B cell (primary cell): Measurements from ENCODE around the gene JARID2. TPM values are rescaled to one million over a fixed set of nuclear protein-coding genes. Genes with fewer than 3 reads are reported as not detected.

Experiments used
- ATAC-seq: fragments of 200-7000 bp; cut with Tn5 transposase; one replicate; pipeline ENCODE4 v1.10.0; 2021; ENCODE audit warnings: low read depth, mild to moderate bottlenecking, moderate number of reproducible peaks, moderate library complexity
- CTCF ChIA-PET: fragments of 350-600 bp; sonication (Branson Sonifier 250); formaldehyde crosslinking; loops from one replicate; lab custom pipeline; 2021; ENCODE audit warnings: antibody characterized with exemption, inconsistent platforms; lab: Charles Lee
- POLR2A ChIA-PET: fragments of 350-600 bp; sonication (Branson Sonifier 250); formaldehyde crosslinking; loops from one replicate; lab custom pipeline; 2021; ENCODE audit warnings: antibody characterized with exemption; lab: Charles Lee
- DNase-seq: peaks from one replicate; pipeline ENCODE4 v3.0.0; 2013
- H2AFZ ChIP-seq: 2 replicates; pipeline ENCODE4 v1.6.1; 2012; ENCODE audit warnings: mild to moderate bottlenecking, low read depth, low read length; ENCODE audit not compliant: insufficient read depth, poor library complexity, severe bottlenecking
- H3K27ac ChIP-seq, 2 donors: 1 replicate in 1 of 2; 2 replicates in 1 of 2; pipeline ENCODE4 v1.5.1; 2012 to 2013; ENCODE audit warnings: low read length in 2 of 2, mild to moderate bottlenecking in 2 of 2, moderate library complexity in 1 of 2
- H3K27me3 ChIP-seq, 4 experiments: fragments of 200-600 bp in 1 of 4; sonication (generic) in 1 of 4; replicated peaks in 1 of 4; 1 replicate in 2 of 4; 2 replicates in 2 of 4; pipeline versions ENCODE4 v1.6.1 to v1.7.0; 2013 to 2016; ENCODE audit warnings: low read length in 3 of 4, mild to moderate bottlenecking in 2 of 4, mixed read lengths in 1 of 4, moderate library complexity in 1 of 4; ENCODE audit not compliant: insufficient read depth in 4 of 4, control insufficient read depth in 3 of 4; ENCODE audit errors: control extremely low read depth in 1 of 4
- H3K36me3 ChIP-seq, 2 experiments: replicated peaks in 1 of 2; 1 replicate in 1 of 2; 2 replicates in 1 of 2; pipeline versions ENCODE4 v1.6.1 to v1.7.1; 2013; ENCODE audit warnings: low read length in 1 of 2; ENCODE audit not compliant: insufficient read depth in 2 of 2, control insufficient read depth in 1 of 2; ENCODE audit errors: control extremely low read depth in 1 of 2, extremely low read depth in 1 of 2
- H3K4me1 ChIP-seq, 2 donors: fragments of 200-600 bp in 1 of 2; sonication (generic) in 1 of 2; 1 replicate in 1 of 2; 2 replicates in 1 of 2; pipeline versions ENCODE4 v1.5.1 to v1.6.1; 2013 to 2017; ENCODE audit warnings: low read length in 2 of 2; ENCODE audit not compliant: control insufficient read depth in 2 of 2, insufficient read depth in 2 of 2
- H3K4me2 ChIP-seq: replicated peaks from 2 replicates; pipeline ENCODE3; 2012; ENCODE audit warnings: mild to moderate bottlenecking, low read depth, low read length; ENCODE audit not compliant: poor library complexity, severe bottlenecking
- H3K4me3 ChIP-seq, 5 experiments: fragments of 200-600 bp in 1 of 5; sonication (generic) in 1 of 5; 1 replicate in 3 of 5; 2 replicates in 2 of 5; pipeline versions ENCODE4 v1.5.1 to v1.7.0; 2011 to 2016; ENCODE audit warnings: low read length in 4 of 5, mild to moderate bottlenecking in 4 of 5, low read depth in 2 of 5, control low read depth in 1 of 5, moderate library complexity in 1 of 5; ENCODE audit not compliant: insufficient read depth in 1 of 5; ENCODE audit errors: control extremely low read depth in 1 of 5, extremely low read depth in 1 of 5
- H3K79me2 ChIP-seq: fragments of 200-600 bp; sonication (generic); one replicate; pipeline ENCODE4 v1.6.0; 2016; ENCODE audit warnings: low read length; ENCODE audit not compliant: control insufficient read depth, insufficient read depth
- H3K9ac ChIP-seq: fragments of 200-600 bp; sonication (generic); 2 replicates; pipeline ENCODE4 v1.6.1; 2017; ENCODE audit warnings: mild to moderate bottlenecking, low read length, moderate library complexity
- H3K9me3 ChIP-seq, 3 donors: one replicate each; pipeline versions ENCODE4 v1.6.1 to v1.7.1; 2013; ENCODE audit warnings: low read length in 2 of 3; ENCODE audit not compliant: control insufficient read depth in 2 of 3, insufficient read depth in 1 of 3; ENCODE audit errors: control extremely low read depth in 1 of 3
- H4K20me1 ChIP-seq: 2 replicates; pipeline ENCODE4 v1.6.0; 2012; ENCODE audit warnings: mild to moderate bottlenecking, low read length; ENCODE audit not compliant: insufficient read depth, control insufficient read depth, poor library complexity, severe bottlenecking
- H3K27ac Mint-ChIP-seq: one replicate; pipeline ENCODE4 v1.8.0; 2021; ENCODE audit warnings: mixed read lengths
- H3K27me3 Mint-ChIP-seq: one replicate; pipeline ENCODE4 v1.8.0; 2021; ENCODE audit warnings: mixed read lengths
- H3K4me1 Mint-ChIP-seq: one replicate; pipeline ENCODE4 v1.8.0; 2021; ENCODE audit warnings: mixed read lengths
- H3K4me3 Mint-ChIP-seq: one replicate; pipeline ENCODE4 v1.8.0; 2021; ENCODE audit warnings: mixed read lengths
- H3K9me3 Mint-ChIP-seq: one replicate; pipeline ENCODE4 v1.8.0; 2022; ENCODE audit warnings: mixed read lengths; ENCODE audit not compliant: insufficient read depth
- CTCF ChIP-seq: fragments of 200-600 bp; IDR thresholded peaks from one replicate; pipeline ENCODE4 v1.8.0; 2022; ENCODE audit warnings: antibody characterized with exemption, mild to moderate bottlenecking
- EZH2 ChIP-seq: IDR thresholded peaks from 2 replicates; pipeline ENCODE4 v1.6.1; 2012; ENCODE audit warnings: borderline replicate concordance, low read depth, mild to moderate bottlenecking, moderate library complexity, low read length; ENCODE audit not compliant: insufficient read depth, poor library complexity, severe bottlenecking
- WGBS: methylation state at CpG from one replicate; pipeline ENCODE4 v1.1.5; 2013; ENCODE audit warnings: missing lambda C conversion rate; ENCODE audit not compliant: insufficient coverage; 5-methylcytosine and 5-hydroxymethylcytosine counted together
- intact Hi-C: fragments of 100-400 bp; cut with micrococcal nuclease; formaldehyde crosslinking; loops from one replicate; pipeline ENCODE4 v1.10.0; 2022
- polyA plus RNA-seq: library from polyadenylated mRNA; depleted of rRNA; stranded (reverse); fragments of >200 nt; gene quantifications from 2 replicates; pipeline ENCODE4 v1.2.3, GENCODE V29; 2012
- total RNA-seq, 2 donors: library from RNA; stranded (reverse); fragments of 120-200 nt in 1 of 2; gene quantifications; 1 replicate in 1 of 2; 2 replicates in 1 of 2; pipeline versions ENCODE4 v1.2.3 to v1.2.4, GENCODE V29; 2013 to 2022

JARID2 gene
- total and polyA plus RNA-seq, 2 donors (not counting 1 experiment from before 2014, with no cell fraction given), result 11.0 to 58.1 TPM

GRCh38 chr6:15555101-15556038 is 309.5 kb downstream of the JARID2 start:
- ChIA-PET POLR2A (no interaction called here), CTCF (no interaction called here)
- no peaks in the 10 kb centered on the region for H3K9me3 Mint-ChIP-seq
- peaks cover 22 to 26% of the 10 kb centered on the region in 2 donors for H3K4me1 ChIP-seq
- H3K4me3 Mint-ChIP-seq, result no peak overlapping the region
- H3K9me3 ChIP-seq, result no peaks in the 10 kb centered on the region
- peak overlapping the region in 1 of 2 donors; percentile 62 for H3K27ac ChIP-seq
- H2AFZ ChIP-seq, result no peak overlapping the region
- WGBS, result 100% methylated on average over 2 of the region's 5 CpGs
- peak overlapping the region; percentile 28 for H3K27ac Mint-ChIP-seq
- no peak overlapping the region for H3K4me2 ChIP-seq
- TF ChIP-seq EZH2 (no peak), CTCF (no peak)
- ATAC-seq (no peak), DNase-seq (no peak)
- no peak overlapping the region for H3K4me3 ChIP-seq
- H4K20me1 ChIP-seq, result peaks cover 6% of the 10 kb centered on the region
- H3K79me2 ChIP-seq, result peaks cover 16% of the 10 kb centered on the region
- no peak overlapping the region for H3K9ac ChIP-seq
- peaks cover 62% of the 10 kb centered on the region for H3K4me1 Mint-ChIP-seq
- no peaks in the 10 kb centered on the region for H3K27me3 ChIP-seq
- intact Hi-C loops, result no loop called here
- no peaks in the 10 kb centered on the region for H3K27me3 Mint-ChIP-seq
- H3K36me3 ChIP-seq, result no peaks in the 10 kb centered on the region

- H3K27me3 Mint-ChIP-seq, result no peaks in the 10 kb centered on the region
- Histone ChIP-seq H3K27me3 (no peaks in the 10 kb centered on the region), H3K27ac (peak overlapping the region in 1 of 2 donors; percentile 38), H3K4me3 (no peak overlapping the region), H4K20me1 (peaks cover 7% of the 10 kb centered on the region), H3K9me3 (no peaks in the 10 kb centered on the region), H3K79me2 (peaks cover 4% of the 10 kb centered on the region), H3K36me3 (no peaks in the 10 kb centered on the region), H2AFZ (no peak overlapping the region), H3K9ac (no peak overlapping the region), H3K4me1 (peaks cover 15 to 20% of the 10 kb centered on the region in 2 donors), H3K4me2 (no peak overlapping the region)
- H3K4me3 Mint-ChIP-seq, result no peak overlapping the region
- ATAC-seq, result no peak
- WGBS, result 93% methylated on average over 1 of the region's 1 CpG
- intact Hi-C loops, result no loop called here
- H3K27ac Mint-ChIP-seq, result peak overlapping the region; percentile 69
- H3K4me1 Mint-ChIP-seq, result peaks cover 60% of the 10 kb centered on the region
- DNase-seq, result no peak
- POLR2A ChIA-PET, result interaction anchor here (0.7 kb wide), 1 partner anchor 756 kb away, joined by 4 read pairs; no protein-coding TSS in a partner anchor
- CTCF ChIA-PET, result no interaction called here
- no peaks in the 10 kb centered on the region for H3K9me3 Mint-ChIP-seq
- TF ChIP-seq CTCF (no peak), EZH2 (no peak)
Measured at GRCh38 chr6:15556711-15557110, 310.8 kb downstream of the JARID2 start.
